Activated naive CD8-positive, alpha-beta T cell treated with anti-CD3 and anti-CD28 coated beads for 36 hours (primary cell): ENCODE data around the gene RTBDN. TPM values are rescaled to one million over a fixed set of nuclear protein-coding genes. Genes with fewer than 3 reads are reported as not detected.

ENCODE experiments used
- DNase-seq: peaks from one replicate; pipeline ENCODE4 v3.0.0; 2021
- H3K27ac Mint-ChIP-seq: one replicate; pipeline ENCODE4 v1.8.0; 2022; ENCODE audit warnings: mild to moderate bottlenecking, moderate library complexity, mixed read lengths
- H3K27me3 Mint-ChIP-seq: one replicate; pipeline ENCODE4 v1.8.0; 2022; ENCODE audit warnings: mild to moderate bottlenecking, mixed read lengths
- H3K36me3 Mint-ChIP-seq: one replicate; pipeline ENCODE4 v1.8.0; 2021; ENCODE audit warnings: mild to moderate bottlenecking, mixed read lengths
- H3K4me1 Mint-ChIP-seq: one replicate; pipeline ENCODE4 v1.8.0; 2021; ENCODE audit warnings: mixed read lengths
- H3K4me3 Mint-ChIP-seq: one replicate; pipeline ENCODE4 v1.8.0; 2022; ENCODE audit warnings: mild to moderate bottlenecking, moderate library complexity, mixed read lengths
- H3K9me3 Mint-ChIP-seq: one replicate; pipeline ENCODE4 v1.8.0; 2022; ENCODE audit warnings: mixed read lengths
- total RNA-seq, 2 experiments: library from RNA; stranded (reverse); gene quantifications; one replicate each; pipeline ENCODE4 v1.2.3, GENCODE V29; 2021

The RTBDN gene
- total RNA-seq = not detected

DNA sequence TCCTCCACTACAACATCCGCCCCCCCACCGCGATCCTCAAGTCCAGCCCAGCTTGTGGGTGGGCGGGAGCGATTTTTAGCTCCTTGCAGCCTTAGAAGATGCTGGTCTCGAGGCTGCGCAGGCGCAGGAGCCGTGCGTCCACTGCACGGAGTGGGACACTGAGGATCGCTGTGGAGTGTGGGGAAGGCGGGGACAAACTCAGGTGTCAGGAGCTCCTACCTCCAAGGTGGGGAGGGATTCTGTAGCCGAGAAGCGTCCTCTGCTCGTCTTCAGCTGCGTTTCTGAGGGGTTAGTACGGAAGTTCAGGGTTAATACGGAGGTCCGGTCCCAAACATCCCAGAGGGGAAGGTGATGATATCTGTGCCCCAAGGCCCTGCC, at the start of gene RTBDN:
Gene RTBDN (minus strand): TSS at position 14 of the 378 bp plus-strand sequence. CDS start 4,600 bp downstream, outside the sequence.
- DNase-seq = no peak
- H3K9me3 Mint-ChIP-seq = no peaks in the 10 kb centered on the region
- peaks cover 91% of the 10 kb centered on the region for H3K27me3 Mint-ChIP-seq
- H3K4me1 Mint-ChIP-seq = peaks cover 19% of the 10 kb centered on the region
- peak within 1 kb of the TSS; percentile 58 for H3K4me3 Mint-ChIP-seq
- no peak within 1 kb of the TSS for H3K27ac Mint-ChIP-seq
- H3K36me3 Mint-ChIP-seq = no peaks in the 10 kb centered on the region

DNA sequence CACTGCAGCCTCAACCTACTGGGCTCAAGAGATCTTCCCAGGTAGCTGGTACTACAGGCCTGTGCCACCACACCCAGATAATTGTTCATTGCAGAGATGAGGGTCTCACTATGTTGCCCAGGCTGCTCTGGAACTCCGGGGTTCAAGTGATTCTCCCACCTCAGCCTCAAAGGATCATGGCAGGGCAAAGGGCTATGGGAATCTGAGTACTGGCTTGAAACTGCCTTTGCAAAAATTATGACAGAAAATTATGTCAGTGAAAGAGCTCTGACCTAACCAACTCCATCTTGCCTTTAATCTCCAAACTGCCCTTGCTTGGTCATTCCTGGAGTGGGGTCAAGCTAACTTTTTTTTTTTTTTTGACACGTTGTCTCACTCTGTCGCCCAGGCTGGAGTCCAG, 48.2 kb upstream of the RTBDN start:
- Mint-ChIP-seq H3K4me1 (peaks cover 28% of the 10 kb centered on the region), H3K9me3 (peaks cover 4% of the 10 kb centered on the region), H3K27me3 (no peaks in the 10 kb centered on the region), H3K36me3 (peaks cover 5% of the 10 kb centered on the region), H3K27ac (peak overlapping the region; percentile 85), H3K4me3 (peak overlapping the region; percentile 91)
- no peak for DNase-seq

DNA sequence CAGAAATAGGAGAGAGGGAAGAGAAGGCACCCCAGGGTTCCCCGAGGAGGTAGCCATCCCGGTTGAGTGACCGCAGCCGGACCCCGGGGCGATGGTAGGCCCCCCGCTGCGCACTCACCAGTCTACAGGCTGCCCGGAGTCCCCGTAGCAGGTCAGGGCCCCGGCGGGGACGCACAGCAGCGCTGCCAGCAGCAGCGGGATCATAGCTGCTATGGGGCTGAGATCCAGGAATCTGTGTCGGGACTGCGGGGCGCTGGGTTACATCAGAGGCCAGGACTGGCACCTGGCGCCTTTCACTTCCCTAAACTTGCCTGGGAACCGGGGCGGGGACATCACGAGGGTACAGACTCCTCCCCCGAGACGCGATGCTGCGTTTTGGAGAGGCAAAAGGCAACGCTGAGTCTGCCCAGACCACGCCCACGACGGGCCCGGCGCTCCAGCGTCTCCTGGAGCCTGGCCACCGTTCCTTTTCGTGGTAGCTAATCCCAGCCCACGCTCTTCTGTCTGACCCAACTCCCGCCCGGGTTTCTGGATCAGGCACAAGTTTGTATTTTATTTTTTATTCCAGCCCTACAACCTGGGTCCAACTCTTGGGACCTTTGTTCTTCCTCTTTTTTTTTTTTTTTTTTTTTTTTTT, 46.9 kb upstream of the RTBDN start, which contains the start of gene DNASE2:
Gene DNASE2 (minus strand): TSS at position 278 of the 637 bp plus-strand sequence. CDS start 74 bp downstream, at position 204.
- peak within 1 kb of the TSS; percentile 91 for H3K4me3 Mint-ChIP-seq
- peaks cover 25% of the 10 kb centered on the region for H3K4me1 Mint-ChIP-seq
- peak; percentile 93 for DNase-seq
- H3K27me3 Mint-ChIP-seq = no peaks in the 10 kb centered on the region
- H3K27ac Mint-ChIP-seq = peak within 1 kb of the TSS; percentile 85
- peaks cover 7% of the 10 kb centered on the region for H3K36me3 Mint-ChIP-seq
- peaks cover 4% of the 10 kb centered on the region for H3K9me3 Mint-ChIP-seq

DNA sequence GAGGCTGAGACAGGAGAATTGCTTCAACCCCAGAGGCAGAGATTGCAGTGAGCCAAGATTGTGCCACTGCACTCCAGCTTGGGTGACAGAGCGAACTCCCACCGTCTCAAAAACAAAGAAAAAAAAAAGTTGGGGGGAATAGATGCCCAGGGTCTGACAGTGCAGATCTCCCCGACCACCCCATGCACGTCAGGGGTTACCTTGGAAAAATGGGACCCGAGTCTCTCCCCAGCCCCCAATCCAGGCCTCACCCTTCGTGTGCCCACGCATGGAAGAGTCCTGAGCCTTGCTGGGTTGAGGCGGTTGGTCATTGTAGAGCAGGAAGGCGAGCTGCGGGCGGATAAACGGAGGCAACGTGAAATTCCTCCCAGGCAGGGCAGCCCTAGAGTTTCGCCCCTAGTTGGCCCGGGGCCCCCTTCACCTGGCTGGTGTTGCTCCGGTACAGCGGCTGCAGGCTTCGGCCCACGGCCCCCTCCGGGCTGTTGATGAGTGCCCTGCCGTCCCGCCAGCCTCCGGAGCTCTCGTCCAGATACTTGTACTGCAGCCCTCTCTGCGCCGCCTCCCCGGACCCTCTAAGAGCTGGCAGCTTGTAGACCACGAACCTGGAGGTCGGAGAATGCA, 46.3 kb upstream of the RTBDN start:
- Mint-ChIP-seq H3K4me3 (peak overlapping the region; percentile 91), H3K27me3 (no peaks in the 10 kb centered on the region), H3K27ac (peak overlapping the region; percentile 68), H3K4me1 (peaks cover 23% of the 10 kb centered on the region), H3K9me3 (peaks cover 4% of the 10 kb centered on the region), H3K36me3 (peaks cover 7% of the 10 kb centered on the region)
- DNase-seq = no peak

DNA sequence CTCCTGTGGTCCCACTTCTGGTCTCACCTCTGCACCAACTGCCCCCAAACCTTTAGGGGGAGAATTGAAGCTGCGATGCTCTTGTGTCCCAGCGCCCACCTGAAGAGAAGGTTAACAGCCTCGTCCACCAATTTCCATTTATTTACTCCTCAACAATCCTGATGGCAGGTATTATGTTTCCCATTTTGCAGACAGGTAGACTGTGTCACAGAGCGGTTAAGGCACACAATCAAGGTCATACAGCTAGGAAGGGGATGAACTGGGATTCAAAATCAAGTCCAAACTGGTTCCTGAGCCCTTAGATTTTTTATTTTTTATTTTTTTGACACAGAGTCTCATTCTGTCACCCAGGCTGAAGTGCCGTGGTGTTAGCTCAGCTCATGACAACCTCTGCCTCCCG, 40.7 kb upstream of the RTBDN start:
- Mint-ChIP-seq H3K9me3 (peaks cover 7% of the 10 kb centered on the region), H3K36me3 (peaks cover 22% of the 10 kb centered on the region), H3K4me3 (no peak overlapping the region), H3K27me3 (no peaks in the 10 kb centered on the region), H3K4me1 (peaks cover 4% of the 10 kb centered on the region), H3K27ac (no peak overlapping the region)
- DNase-seq = no peak

DNA sequence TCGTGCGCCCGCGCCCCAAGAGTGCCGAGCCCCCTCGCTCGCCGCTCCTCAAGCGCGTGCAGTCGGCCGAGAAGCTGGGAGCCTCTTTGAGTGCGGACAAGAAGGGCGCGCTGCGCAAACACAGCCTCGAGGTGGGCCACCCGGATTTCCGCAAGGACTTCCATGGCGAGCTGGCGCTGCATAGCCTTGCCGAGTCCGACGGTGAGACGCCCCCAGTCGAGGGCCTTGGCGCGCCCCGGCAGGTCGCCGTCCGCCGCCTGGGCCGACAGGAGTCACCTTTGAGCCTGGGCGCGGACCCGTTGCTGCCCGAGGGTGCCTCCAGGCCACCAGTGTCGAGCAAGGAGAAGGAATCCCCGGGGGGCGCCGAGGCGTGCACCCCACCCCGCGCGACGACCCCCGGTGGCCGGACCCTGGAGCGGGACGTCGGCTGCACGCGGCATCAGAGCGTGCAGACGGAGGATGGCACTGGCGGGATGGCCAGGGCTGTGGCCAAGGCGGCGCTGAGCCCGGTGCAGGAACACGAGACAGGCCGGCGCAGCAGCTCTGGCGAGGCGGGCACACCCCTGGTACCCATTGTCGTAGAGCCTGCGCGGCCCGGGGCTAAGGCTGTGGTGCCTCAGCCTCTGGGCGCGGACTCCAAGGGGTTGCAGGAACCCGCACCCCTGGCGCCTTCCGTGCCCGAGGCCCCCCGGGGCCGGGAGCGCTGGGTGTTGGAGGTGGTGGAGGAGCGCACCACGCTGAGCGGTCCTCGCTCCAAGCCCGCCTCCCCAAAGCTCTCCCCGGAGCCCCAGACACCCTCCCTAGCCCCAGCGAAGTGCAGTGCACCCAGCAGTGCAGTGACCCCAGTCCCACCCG, 39.7 kb upstream of the RTBDN start:
- DNase-seq = no peak
- Mint-ChIP-seq H3K27me3 (no peaks in the 10 kb centered on the region), H3K27ac (no peak overlapping the region), H3K9me3 (peaks cover 7% of the 10 kb centered on the region), H3K4me1 (no peaks in the 10 kb centered on the region), H3K4me3 (no peak overlapping the region), H3K36me3 (peaks cover 22% of the 10 kb centered on the region)

DNA sequence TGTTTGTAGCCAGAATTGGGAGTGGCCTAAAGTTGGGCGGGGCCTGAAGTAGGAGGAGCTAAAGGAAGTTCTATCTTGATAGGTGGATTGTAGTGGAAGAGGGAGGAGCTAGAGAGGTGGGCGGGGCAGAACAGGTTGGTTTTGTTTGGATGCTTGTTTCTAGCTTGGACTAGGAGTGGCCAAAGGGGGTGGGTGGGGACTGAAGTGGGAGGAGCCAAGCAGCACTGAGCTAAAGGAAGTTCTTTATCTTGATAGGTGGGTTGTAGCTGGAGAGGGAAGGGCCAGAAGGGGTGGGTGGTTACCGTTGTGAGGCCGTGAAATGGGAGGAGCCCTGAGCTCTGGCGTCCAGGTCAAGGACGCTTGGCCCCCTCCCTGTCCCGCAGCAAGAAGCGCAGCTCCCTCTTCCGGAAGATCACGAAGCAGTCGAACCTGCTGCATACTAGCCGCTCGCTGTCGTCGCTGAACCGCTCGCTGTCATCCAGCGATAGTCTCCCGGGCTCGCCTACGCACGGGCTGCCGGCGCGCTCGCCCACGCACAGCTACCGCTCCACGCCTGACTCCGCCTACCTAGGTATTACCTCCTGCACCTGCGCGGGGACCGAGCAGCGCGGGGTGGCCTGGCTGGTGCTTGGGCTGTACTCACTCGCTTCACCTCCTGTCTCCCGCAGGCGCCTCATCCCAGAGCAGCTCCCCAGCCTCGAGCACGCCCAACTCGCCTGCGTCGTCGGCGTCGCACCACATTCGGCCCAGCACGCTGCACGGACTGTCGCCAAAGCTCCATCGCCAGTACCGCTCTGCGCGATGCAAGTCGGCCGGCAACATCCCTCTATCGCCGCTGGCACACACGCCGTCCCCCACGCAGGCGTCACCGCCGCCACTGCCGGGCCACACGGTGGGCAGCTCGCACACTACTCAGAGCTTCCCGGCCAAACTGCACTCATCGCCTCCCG, 38.8 kb upstream of the RTBDN start:
- Mint-ChIP-seq H3K4me1 (no peaks in the 10 kb centered on the region), H3K36me3 (peaks cover 22% of the 10 kb centered on the region), H3K9me3 (peaks cover 7% of the 10 kb centered on the region), H3K4me3 (peak overlapping the region; percentile 15), H3K27me3 (no peaks in the 10 kb centered on the region), H3K27ac (no peak overlapping the region)
- DNase-seq = peak; percentile 66

DNA sequence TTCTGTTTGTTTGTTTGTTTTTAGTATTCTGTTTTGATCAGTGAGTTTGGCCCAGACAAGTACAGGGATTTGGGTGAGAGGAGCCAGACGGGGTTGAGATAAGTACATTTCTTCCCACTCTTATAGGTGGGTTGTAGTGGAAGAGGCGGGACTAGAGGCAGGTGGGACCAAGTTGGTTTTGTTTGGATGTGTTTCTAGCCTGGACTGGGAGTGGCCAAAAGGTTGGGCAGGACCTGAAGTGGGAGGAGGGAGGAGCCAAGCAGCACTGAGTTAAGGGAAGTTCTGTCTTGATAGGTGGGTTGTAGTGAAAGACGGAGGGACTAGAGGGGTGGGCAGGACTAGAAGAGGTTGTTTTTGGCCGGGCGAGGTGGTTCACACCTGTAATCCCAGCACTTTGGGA, 37.9 kb upstream of the RTBDN start:
- H3K4me3 Mint-ChIP-seq = no peak overlapping the region

DNA sequence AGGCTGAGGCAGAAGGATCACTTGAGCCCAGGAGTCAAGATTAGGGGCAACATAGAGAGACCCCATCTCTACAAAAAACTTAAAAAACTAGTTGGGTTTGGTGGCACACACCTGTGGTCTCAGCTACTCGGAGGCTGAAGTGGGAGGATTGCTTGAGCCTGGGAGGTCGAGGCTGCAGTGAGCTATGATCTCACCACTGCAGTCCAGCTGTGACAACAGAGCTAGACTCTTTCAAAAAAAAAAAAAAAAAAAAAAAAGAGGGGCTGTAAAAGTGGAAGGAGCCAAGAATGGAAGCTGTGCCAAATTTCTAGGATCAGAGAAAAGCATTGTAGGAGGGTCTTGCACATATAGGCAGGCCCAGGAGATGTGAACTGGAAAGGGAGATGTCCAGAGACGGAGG, 37.3 kb upstream of the RTBDN start:
- Mint-ChIP-seq H3K27me3 (no peaks in the 10 kb centered on the region), H3K9me3 (peaks cover 7% of the 10 kb centered on the region), H3K27ac (no peak overlapping the region), H3K36me3 (peaks cover 17% of the 10 kb centered on the region), H3K4me3 (no peak overlapping the region), H3K4me1 (peaks cover 4% of the 10 kb centered on the region)
- DNase-seq = no peak

More for the DNA sequence above, 37.9 kb upstream of the RTBDN start:
- Mint-ChIP-seq H3K27me3 (no peaks in the 10 kb centered on the region), H3K9me3 (peaks cover 7% of the 10 kb centered on the region), H3K36me3 (peaks cover 18% of the 10 kb centered on the region), H3K4me1 (peaks cover 1% of the 10 kb centered on the region), H3K27ac (no peak overlapping the region)
- no peak for DNase-seq

DNA sequence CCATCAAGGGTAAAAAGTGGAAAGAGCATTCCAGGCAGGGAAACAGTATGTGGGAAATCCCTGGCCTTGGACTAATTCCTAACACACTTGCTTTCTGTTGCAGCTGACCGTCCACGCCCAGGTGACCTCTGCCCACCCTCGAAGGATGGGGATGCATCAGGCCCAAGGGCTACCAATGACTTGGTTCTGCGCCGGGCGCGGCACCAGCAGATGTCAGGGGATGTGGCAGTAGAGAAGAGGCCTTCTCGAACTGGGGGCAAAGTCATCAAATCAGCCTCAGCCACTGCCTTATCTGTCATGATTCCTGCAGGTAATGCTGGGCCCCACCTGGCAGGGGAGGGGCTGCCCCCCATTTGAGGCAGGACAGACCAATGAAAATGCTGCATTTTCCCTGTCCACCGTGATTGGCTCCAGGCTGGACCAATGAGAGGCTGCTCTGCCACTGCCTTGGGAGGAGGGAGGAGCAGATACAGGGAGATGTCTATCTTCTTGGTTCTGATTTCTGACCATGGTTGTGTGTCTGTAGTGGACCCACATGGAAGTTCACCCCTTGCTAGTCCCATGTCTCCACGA, 34.2 kb upstream of the RTBDN start:
- DNase-seq = peak; percentile 31
- Mint-ChIP-seq H3K27ac (no peak overlapping the region), H3K4me1 (peaks cover 4% of the 10 kb centered on the region), H3K36me3 (peaks cover 16% of the 10 kb centered on the region), H3K4me3 (no peak overlapping the region), H3K27me3 (no peaks in the 10 kb centered on the region), H3K9me3 (peaks cover 7% of the 10 kb centered on the region)

DNA sequence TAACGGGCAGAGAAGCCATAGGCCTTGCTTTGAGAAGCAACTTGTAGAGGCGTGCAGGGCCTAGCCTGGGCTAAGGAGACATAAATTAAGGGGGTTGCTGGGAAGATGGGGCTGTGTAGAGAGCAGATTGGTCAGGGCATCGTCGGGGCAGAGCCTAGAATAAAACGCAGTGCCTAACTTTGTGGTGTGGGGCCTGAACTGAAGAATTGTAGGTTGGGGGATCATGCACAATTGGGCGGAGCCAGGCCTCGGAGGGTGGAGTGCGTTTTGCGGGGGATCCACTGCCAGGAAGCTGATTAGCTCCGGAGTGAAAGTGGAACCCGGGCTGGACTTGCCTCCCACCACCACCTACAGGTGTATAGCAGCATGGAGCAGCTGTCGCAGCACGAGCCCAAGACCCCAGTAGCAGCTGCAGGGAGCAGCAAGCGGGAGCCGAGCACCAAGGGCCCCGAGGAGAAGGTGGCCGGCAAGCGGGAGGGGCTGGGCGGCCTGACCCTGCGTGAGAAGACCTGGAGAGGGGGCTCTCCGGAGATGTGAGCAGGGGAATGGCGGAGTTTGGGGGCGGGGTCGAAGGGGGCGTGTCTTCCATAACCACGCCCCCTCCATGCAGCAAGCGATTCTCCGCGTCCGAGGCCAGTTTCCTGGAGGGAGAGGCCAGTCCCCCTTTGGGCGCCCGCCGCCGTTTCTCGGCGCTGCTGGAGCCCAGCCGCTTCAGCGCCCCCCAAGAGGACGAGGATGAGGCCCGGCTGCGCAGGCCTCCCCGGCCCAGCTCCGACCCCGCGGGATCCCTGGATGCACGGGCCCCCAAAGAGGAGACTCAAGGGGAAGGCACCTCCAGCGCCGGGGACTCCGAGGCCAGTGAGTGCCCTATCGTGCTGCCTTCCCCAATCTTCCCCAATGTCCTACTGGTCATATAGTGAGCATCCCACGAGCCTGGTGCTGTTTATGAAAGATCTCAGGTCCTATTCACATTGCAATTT, 33.0 kb upstream of the RTBDN start:
- H3K4me1 Mint-ChIP-seq = peaks cover 4% of the 10 kb centered on the region
- H3K27me3 Mint-ChIP-seq = no peaks in the 10 kb centered on the region
- H3K9me3 Mint-ChIP-seq = peaks cover 3% of the 10 kb centered on the region
- H3K36me3 Mint-ChIP-seq = peaks cover 8% of the 10 kb centered on the region
- peak overlapping the region; percentile 65 for H3K27ac Mint-ChIP-seq
- H3K4me3 Mint-ChIP-seq = peak overlapping the region; percentile 78
- peak; percentile 79 for DNase-seq

DNA sequence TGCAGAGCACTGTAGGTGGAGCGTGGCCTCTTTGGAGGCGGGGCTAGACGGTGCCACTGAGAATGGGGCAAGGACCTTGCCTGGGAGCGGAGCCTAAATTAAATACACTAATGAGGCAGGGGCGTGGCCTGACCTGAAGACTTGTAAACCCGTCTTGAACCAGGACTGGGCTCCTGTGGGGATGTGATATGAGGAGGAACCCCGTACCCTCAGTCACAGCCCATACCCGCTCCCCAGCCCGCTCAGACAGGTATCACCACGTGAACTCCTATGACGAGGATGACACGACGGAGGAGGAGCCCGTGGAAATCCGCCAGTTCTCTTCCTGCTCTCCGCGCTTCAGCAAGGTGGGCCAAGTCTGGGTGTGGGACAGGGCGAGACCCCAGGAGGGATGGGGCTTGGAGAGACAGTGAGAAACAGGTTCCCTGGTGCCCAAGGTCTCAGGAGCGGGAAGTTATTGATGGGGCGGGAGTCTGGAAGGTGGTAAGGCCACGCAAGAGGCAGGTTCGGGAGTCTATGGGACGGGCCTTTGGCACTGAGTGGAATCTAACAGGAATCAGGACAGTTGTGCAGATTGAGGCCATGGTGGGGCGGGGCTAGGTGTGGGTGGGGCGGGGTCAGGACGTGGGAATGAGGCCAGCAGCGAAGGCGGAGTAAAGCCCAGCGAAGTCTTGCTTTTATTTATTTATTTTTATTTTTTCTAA, 32.2 kb upstream of the RTBDN start:
- Mint-ChIP-seq H3K9me3 (no peaks in the 10 kb centered on the region), H3K4me3 (peak overlapping the region; percentile 18), H3K27me3 (no peaks in the 10 kb centered on the region), H3K4me1 (peaks cover 4% of the 10 kb centered on the region), H3K27ac (no peak overlapping the region), H3K36me3 (no peaks in the 10 kb centered on the region)
- DNase-seq = no peak
